Fibroblast of skin of left quadriceps (primary cell): ENCODE measurements around the gene SLC27A5.
"Not testable (repeated sequence)": the region's sequence is repeated elsewhere in the genome, so short reads cannot be mapped to it uniquely, and the experiment has no call there.

Source experiments
- DNase-seq, 2 experiments: peaks; one replicate each; pipeline ENCODE4 v3.0.0-alpha.2; 2013; ENCODE audit warnings: low read depth in 2 of 2

The SLC27A5 gene

GRCh38 chr19:58498316-58499020, 13.3 kb downstream of the SLC27A5 start:
- DNase-seq, result no peak

GRCh38 chr19:58497634-58498170, 14.1 kb downstream of the SLC27A5 start:
- DNase-seq, result no peak

- no peak for DNase-seq
These were observed 19.5 kb downstream of the SLC27A5 start for GRCh38 chr19:58492265-58492664.

GRCh38 chr19:58491393-58491792, 20.4 kb downstream of the SLC27A5 start:
- DNase-seq, result no peak

DNA sequence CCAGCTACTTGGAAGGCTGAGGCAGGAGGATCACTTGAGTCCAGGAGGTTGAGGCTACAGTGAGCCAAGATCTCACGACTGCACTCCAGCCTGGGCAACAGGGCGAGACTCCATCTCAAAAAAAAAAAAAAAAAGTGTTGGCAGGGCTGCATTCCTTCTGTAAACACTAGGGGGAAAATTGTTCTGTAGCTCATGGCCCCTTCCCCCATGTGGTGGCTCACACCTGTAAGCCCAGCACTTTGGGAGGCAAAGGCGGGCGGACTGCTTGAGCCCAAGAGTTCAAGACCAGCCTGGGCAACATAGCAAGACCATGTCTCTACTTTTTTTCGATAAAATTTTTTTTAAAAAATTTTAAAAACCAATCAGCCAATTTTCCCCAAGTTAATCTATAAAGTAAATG, 27.4 kb downstream of the SLC27A5 start:
- not testable (repeated sequence) for DNase-seq

GRCh38 chr19:58483776-58484175, 28.0 kb downstream of the SLC27A5 start:
- no peak for DNase-seq

GRCh38 chr19:58482372-58482771, 29.4 kb downstream of the SLC27A5 start:
- DNase-seq, result no peak

DNA sequence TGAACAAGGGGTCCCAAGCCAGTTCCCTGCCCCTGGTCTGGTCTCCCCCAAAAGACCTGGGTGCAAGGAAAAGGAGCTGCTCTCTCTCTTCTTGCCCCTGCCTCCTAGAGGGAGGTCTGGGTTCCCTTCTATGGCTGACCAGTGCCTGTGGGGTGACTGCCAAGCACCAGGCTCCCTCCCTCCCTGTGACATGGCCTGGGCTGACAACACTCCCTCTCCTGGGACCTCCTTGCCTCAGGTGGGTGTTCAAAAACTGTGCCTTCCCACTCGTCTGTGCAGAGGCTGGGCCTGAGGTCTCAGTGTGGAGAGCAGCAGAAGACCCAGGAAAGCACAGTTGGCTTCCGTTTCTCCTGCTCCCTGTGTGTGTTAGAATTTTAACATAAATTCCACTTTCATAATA, 31.0 kb downstream of the SLC27A5 start:
- no peak for DNase-seq

DNA sequence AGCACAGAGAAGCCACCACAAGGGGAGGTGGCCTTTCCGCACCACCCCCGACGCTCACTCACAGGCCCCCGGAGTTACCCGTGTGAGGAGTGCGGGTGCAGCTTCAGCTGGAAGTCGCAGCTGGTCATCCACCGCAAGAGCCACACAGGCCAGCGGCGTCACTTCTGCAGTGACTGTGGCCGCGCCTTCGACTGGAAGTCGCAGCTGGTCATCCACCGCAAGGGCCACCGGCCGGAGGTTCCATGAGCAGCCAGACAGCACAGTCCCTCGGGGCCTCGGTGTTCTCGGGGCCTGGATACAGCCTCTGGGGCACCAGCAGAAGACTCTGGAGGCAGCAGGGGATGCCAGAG, 31.3 kb downstream of the SLC27A5 start:
- no peak for DNase-seq

- no peak for DNase-seq
These were observed 31.9 kb downstream of the SLC27A5 start for GRCh38 chr19:58479736-58480480.

DNA sequence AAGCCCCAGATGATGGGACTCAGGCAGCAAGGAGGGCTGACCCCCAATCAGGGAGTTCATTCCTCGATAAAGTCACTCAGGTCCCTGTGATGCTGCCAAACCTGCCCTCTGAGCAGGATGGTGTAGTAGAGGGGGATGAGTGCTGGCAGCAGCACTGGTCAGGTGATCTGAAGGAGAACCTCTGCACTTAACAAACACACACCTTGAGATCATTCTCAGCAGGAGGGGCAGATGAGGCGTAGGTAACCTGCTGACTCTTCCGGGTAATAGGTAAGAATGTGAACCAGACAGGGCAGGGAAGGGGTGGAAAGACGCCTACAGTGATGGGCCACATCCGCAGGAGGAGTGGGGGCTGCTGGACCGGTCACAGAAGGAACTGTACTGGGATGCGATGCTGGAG, 32.5 kb downstream of the SLC27A5 start:
- DNase-seq, result no peak

GRCh38 chr19:58477871-58478270, 33.9 kb downstream of the SLC27A5 start:
- no peak for DNase-seq

DNA sequence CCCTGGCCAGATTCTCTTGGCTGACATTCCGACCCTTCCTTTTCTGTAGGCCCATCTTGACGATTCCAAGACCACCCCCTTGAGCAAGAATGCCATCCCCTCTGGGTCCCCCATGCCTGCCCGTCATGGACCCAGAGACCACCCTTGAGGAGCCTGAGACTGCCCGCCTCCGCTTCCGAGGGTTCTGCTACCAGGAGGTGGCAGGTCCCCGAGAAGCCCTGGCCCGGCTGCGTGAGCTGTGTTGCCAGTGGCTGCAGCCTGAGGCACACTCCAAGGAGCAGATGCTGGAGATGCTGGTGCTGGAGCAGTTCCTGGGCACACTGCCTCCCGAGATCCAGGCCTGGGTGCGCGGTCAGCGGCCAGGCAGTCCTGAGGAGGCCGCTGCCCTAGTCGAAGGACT, 34.7 kb downstream of the SLC27A5 start:
- no peak for DNase-seq

- no peak for DNase-seq
These were observed 35.2 kb downstream of the SLC27A5 start for GRCh38 chr19:58476498-58477015.

DNA sequence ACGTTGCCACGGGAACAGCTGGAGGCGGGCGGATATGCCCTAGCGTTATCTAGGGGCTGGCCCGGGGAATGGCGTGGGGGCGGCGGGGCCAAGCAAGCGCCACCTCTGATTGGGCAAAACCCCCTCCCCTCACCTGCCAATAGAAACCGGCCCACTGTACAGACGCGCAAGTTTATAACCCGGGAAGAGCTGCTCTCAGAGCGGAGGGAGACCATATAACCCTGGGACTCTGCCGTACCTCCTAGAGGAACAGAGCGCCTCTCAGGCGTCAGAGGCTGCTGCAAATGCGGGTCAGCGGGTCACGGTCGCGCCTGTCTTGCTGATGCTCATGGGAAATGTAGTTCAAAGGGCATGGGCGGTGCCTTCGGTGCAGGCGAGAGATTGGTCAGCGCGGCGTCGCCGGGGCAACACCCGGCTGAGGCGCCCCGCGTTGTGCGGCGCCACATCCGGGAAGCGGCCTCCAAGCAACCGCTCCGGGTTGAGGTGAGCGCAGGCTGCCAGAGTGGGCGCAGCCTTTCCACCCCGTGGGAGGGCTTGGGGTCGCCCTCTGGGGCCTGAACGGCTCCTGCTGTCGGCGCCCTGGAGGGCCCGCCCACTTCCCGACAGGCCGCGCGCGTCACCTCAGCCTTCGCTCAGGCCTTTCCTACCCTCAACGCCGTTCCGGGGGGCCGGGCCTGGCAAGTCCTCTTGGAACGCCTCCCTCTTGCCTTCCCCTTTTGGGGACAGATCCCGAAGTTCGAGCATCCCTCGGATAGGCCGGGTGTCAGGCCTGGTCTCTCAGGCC, 35.9 kb downstream of the SLC27A5 start, which contains the start of gene ZNF446:
Gene ZNF446 (plus strand): TSS at position 639 of the 784 bp plus-strand sequence. CDS start 867 bp downstream, outside the sequence.
- DNase-seq, result peak; percentile 90 to 91

GRCh38 chr19:58474997-58475713, 36.6 kb downstream of the SLC27A5 start:
- no peak for DNase-seq

- DNase-seq, result peak in 1 of 2 experiments; percentile 26
These were observed 37.3 kb downstream of the SLC27A5 start for GRCh38 chr19:58474291-58474996.

GRCh38 chr19:58473775-58474174, 38.0 kb downstream of the SLC27A5 start:
- DNase-seq, result no peak

DNA sequence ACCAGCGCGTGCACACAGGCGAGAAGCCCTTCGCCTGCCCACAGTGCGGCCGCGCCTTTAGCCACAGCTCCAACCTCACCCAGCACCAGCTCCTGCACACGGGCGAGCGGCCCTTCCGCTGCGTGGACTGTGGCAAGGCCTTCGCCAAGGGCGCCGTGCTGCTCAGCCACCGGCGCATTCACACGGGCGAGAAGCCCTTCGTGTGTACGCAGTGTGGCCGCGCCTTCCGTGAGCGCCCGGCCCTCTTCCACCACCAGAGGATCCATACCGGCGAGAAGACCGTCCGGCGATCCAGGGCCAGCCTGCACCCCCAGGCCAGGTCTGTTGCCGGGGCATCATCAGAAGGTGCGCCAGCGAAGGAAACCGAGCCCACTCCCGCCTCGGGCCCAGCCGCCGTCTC, 40.1 kb downstream of the SLC27A5 start:
- no peak for DNase-seq

GRCh38 chr19:58470837-58471543, 40.8 kb downstream of the SLC27A5 start:
- not testable (repeated sequence) for DNase-seq
